ENCODE measurements around the gene PUS7L. TPM values are rescaled to one million over a fixed set of nuclear protein-coding genes. Genes with fewer than 3 reads are reported as not detected.

Gene PUS7L
- total and polyA plus RNA-seq, 2 of the 13 experiments (the other 11 are each of a cell fraction or from before 2014, with no cell fraction given) = 6.5 to 37.6 TPM

GRCh38 chr12:43749016-43749415 lies 9.6 kb downstream of the PUS7L start:
- no TSS peak for BruUV-seq (replicated peaks)
- Histone ChIP-seq H3K79me2 (ENCODE audit: insufficient read depth, low read length) (peaks cover 4% of the 10 kb centered on the region), H3K4me2 (ENCODE audit: low read depth, low read length) (no peak overlapping the region), H3K9ac (ENCODE audit: insufficient read depth, low read depth, low read length) (no peak overlapping the region), H2AFZ (ENCODE audit: low read length) (no peak overlapping the region), H3K27ac (ENCODE audit: extremely low read length, insufficient read depth, low read length) (no peak overlapping the region), H4K20me1 (ENCODE audit: insufficient read depth, low read length) (no peaks in the 10 kb centered on the region), H3K4me3 (replicated peaks in 1 of 3; ENCODE audit: insufficient read depth in 1 of 3, low read depth in 2 of 3, low read length in 3 of 3) (no peak overlapping the region), H3K9me3 (ENCODE audit: low read length) (no peaks in the 10 kb centered on the region), H3K4me1 (ENCODE audit: insufficient read depth, low read length) (peaks cover 23% of the 10 kb centered on the region), H3K27me3 (ENCODE audit: control insufficient read depth in 1 of 2, insufficient read depth in 2 of 2, low read length in 2 of 2) (no peaks in the 10 kb centered on the region), H3K36me3 (replicated peaks in 1 of 2; ENCODE audit: control insufficient read depth in 1 of 2, insufficient read depth in 2 of 2, low read length in 2 of 2) (peaks cover 2 to 20% of the 10 kb centered on the region in 2 experiments; a peak in 2 of 5 replicates)
- no peak for ATAC-seq
- FAIRE-seq = no peak
- intact Hi-C loops (cut with micrococcal nuclease; ENCODE audit: unreplicated experiment) (no loop called here), in situ Hi-C loops (cut with HindIII; ENCODE audit: extremely low pct_ligation_motif_present, low pct_unique_long_range_greater_than_20kb) (no loop called here)
- TF ChIP-seq JDP2 (CRISPR knock-in tag; IDR thresholded peaks at IDR 0.05; ENCODE audit: borderline replicate concordance) (no peak), ADNP (CRISPR knock-in tag; IDR thresholded peaks at IDR 0.05) (no peak), HNRNPLL (IDR thresholded peaks at IDR 0.05; ENCODE audit: low read depth, low read length, poor library complexity, severe bottlenecking) (no peak), PHF8 (CRISPR knock-in tag; IDR thresholded peaks at IDR 0.05) (no peak), DRAP1 (CRISPR knock-in tag; IDR thresholded peaks at IDR 0.05) (no peak), TBP (CRISPR knock-in tag; IDR thresholded peaks at IDR 0.05) (no peak), ZBTB8A (CRISPR knock-in tag; IDR thresholded peaks at IDR 0.05; ENCODE audit: borderline replicate concordance, low read depth) (no peak), ZNF672 (CRISPR knock-in tag; IDR thresholded peaks at IDR 0.05) (no peak), ZBED4 (CRISPR knock-in tag; IDR thresholded peaks at IDR 0.05; ENCODE audit: borderline replicate concordance) (no peak), PAXIP1 (CRISPR knock-in tag; conservative IDR thresholded peaks at IDR 0.05) (no peak), RFX5 (IDR thresholded peaks at IDR 0.05; ENCODE audit: low read depth, low read length) (no peak), IRF9 (CRISPR knock-in tag; IDR thresholded peaks at IDR 0.05; ENCODE audit: borderline replicate concordance) (no peak), TFDP1 (CRISPR knock-in tag; IDR thresholded peaks at IDR 0.05; ENCODE audit: borderline replicate concordance) (no peak)
- DNase-seq (ENCODE audit: low spot score) = no peak
- ChIA-PET POLR2A (no interaction called here), CTCF (ENCODE audit: low intra/inter-chr PET ratio, low total read pairs) (no interaction called here)
- WGBS (ENCODE audit: low lambda C conversion rate) = 100% methylated on average over 5 of the region's 5 CpGs

Data from HepG2 (cell line).